ENCODE results near the gene LRRC37A.
"Not testable (repeated sequence)": the region's sequence is repeated elsewhere in the genome, so short reads cannot be mapped to it uniquely, and the experiment has no call there.

LRRC37A gene

GRCh38 chr17:46290906-46291546 lies 3.9 kb upstream of the LRRC37A start:
- not testable (repeated sequence) for H3K9me3 ChIP-seq (ENCODE audit: insufficient read depth, low read depth, low read length); H3K4me1 ChIP-seq (ENCODE audit: insufficient read depth, low read length); H3K9ac ChIP-seq (ENCODE audit: low read depth, low read length); H3K36me3 ChIP-seq (ENCODE audit: insufficient read depth, low read length); H3K27me3 ChIP-seq (ENCODE audit: insufficient read depth, low read length); H3K27ac ChIP-seq (ENCODE audit: low read depth, low read length); H3K4me3 ChIP-seq (ENCODE audit: low read length)
- 90% methylated on average over 3 of the region's 4 CpGs for WGBS

GRCh38 chr17:46291618-46292017 lies 3.3 kb upstream of the LRRC37A start:
- H3K36me3 ChIP-seq (ENCODE audit: insufficient read depth, low read length); H3K9ac ChIP-seq (ENCODE audit: low read depth, low read length); H3K9me3 ChIP-seq (ENCODE audit: insufficient read depth, low read depth, low read length); H3K27ac ChIP-seq (ENCODE audit: low read depth, low read length); H3K4me3 ChIP-seq (ENCODE audit: low read length); H3K4me1 ChIP-seq (ENCODE audit: insufficient read depth, low read length); H3K27me3 ChIP-seq (ENCODE audit: insufficient read depth, low read length): not testable (repeated sequence)
- WGBS = 100% methylated on average over 6 of the region's 8 CpGs

GRCh38 chr17:46341220-46341619 lies 46.3 kb downstream of the LRRC37A start:
- H3K36me3 ChIP-seq (ENCODE audit: insufficient read depth, low read length); H3K9me3 ChIP-seq (ENCODE audit: insufficient read depth, low read depth, low read length); H3K4me3 ChIP-seq (ENCODE audit: low read length); H3K27me3 ChIP-seq (ENCODE audit: insufficient read depth, low read length); H3K4me1 ChIP-seq (ENCODE audit: insufficient read depth, low read length); H3K27ac ChIP-seq (ENCODE audit: low read depth, low read length); H3K9ac ChIP-seq (ENCODE audit: low read depth, low read length): not testable (repeated sequence)
- WGBS = no CpG with 5 or more reads among the region's 19 CpGs

- not testable (repeated sequence) for H3K36me3 ChIP-seq (ENCODE audit: insufficient read depth, low read length); H3K9me3 ChIP-seq (ENCODE audit: insufficient read depth, low read depth, low read length); H3K27ac ChIP-seq (ENCODE audit: low read depth, low read length); H3K4me3 ChIP-seq (ENCODE audit: low read length); H3K27me3 ChIP-seq (ENCODE audit: insufficient read depth, low read length); H3K4me1 ChIP-seq (ENCODE audit: insufficient read depth, low read length); H3K9ac ChIP-seq (ENCODE audit: low read depth, low read length)
- no CpG with 5 or more reads among the region's 3 CpGs for WGBS
Observed at GRCh38 chr17:46342131-46342530, 47.2 kb downstream of the LRRC37A start.

- not testable (repeated sequence) for H3K4me3 ChIP-seq (ENCODE audit: low read length); H3K27ac ChIP-seq (ENCODE audit: low read depth, low read length); H3K9me3 ChIP-seq (ENCODE audit: insufficient read depth, low read depth, low read length); H3K9ac ChIP-seq (ENCODE audit: low read depth, low read length); H3K36me3 ChIP-seq (ENCODE audit: insufficient read depth, low read length); H3K27me3 ChIP-seq (ENCODE audit: insufficient read depth, low read length); H3K4me1 ChIP-seq (ENCODE audit: insufficient read depth, low read length)
- no CpG with 5 or more reads among the region's 2 CpGs for WGBS
Observed at GRCh38 chr17:46348345-46348744, 53.4 kb downstream of the LRRC37A start.

- no CpG with 5 or more reads among the region's 1 CpG for WGBS
- not testable (repeated sequence) for H3K9me3 ChIP-seq (ENCODE audit: insufficient read depth, low read depth, low read length); H3K4me3 ChIP-seq (ENCODE audit: low read length); H3K27me3 ChIP-seq (ENCODE audit: insufficient read depth, low read length); H3K27ac ChIP-seq (ENCODE audit: low read depth, low read length); H3K4me1 ChIP-seq (ENCODE audit: insufficient read depth, low read length); H3K9ac ChIP-seq (ENCODE audit: low read depth, low read length); H3K36me3 ChIP-seq (ENCODE audit: insufficient read depth, low read length)
Observed at GRCh38 chr17:46349060-46349459, 54.1 kb downstream of the LRRC37A start.

- not testable (repeated sequence) for H3K4me1 ChIP-seq (ENCODE audit: insufficient read depth, low read length)
- no CpG with 5 or more reads among the region's 4 CpGs for WGBS
Observed at GRCh38 chr17:46353856-46354255, 58.9 kb downstream of the LRRC37A start.

GRCh38 chr17:46361145-46361735 lies 66.3 kb downstream of the LRRC37A start:
- no CpG with 5 or more reads among the region's 42 CpGs for WGBS
- H3K4me1 ChIP-seq (ENCODE audit: insufficient read depth, low read length); H3K36me3 ChIP-seq (ENCODE audit: insufficient read depth, low read length); H3K9ac ChIP-seq (ENCODE audit: low read depth, low read length); H3K27ac ChIP-seq (ENCODE audit: low read depth, low read length); H3K4me3 ChIP-seq (ENCODE audit: low read length); H3K27me3 ChIP-seq (ENCODE audit: insufficient read depth, low read length); H3K9me3 ChIP-seq (ENCODE audit: insufficient read depth, low read depth, low read length): not testable (repeated sequence)

More at GRCh38 chr17:46353856-46354255, 58.9 kb downstream of the LRRC37A start:
- H3K27me3 ChIP-seq (ENCODE audit: insufficient read depth, low read length); H3K9me3 ChIP-seq (ENCODE audit: insufficient read depth, low read depth, low read length); H3K27ac ChIP-seq (ENCODE audit: low read depth, low read length); H3K36me3 ChIP-seq (ENCODE audit: insufficient read depth, low read length); H3K9ac ChIP-seq (ENCODE audit: low read depth, low read length); H3K4me3 ChIP-seq (ENCODE audit: low read length): not testable (repeated sequence)

- not testable (repeated sequence) for H3K4me1 ChIP-seq (ENCODE audit: insufficient read depth, low read length); H3K9me3 ChIP-seq (ENCODE audit: insufficient read depth, low read depth, low read length); H3K27ac ChIP-seq (ENCODE audit: low read depth, low read length); H3K36me3 ChIP-seq (ENCODE audit: insufficient read depth, low read length); H3K27me3 ChIP-seq (ENCODE audit: insufficient read depth, low read length); H3K4me3 ChIP-seq (ENCODE audit: low read length); H3K9ac ChIP-seq (ENCODE audit: low read depth, low read length)
- no CpG with 5 or more reads among the region's 22 CpGs for WGBS
Observed at GRCh38 chr17:46361755-46362154, 66.8 kb downstream of the LRRC37A start, which contains the start of gene ARL17B. ARL17B (minus strand) TSS chr17:46361766; CDS start chr17:46358397, 3,369 bp downstream.

GRCh38 chr17:46367520-46367919 lies 72.6 kb downstream of the LRRC37A start:
- no CpG with 5 or more reads among the region's 3 CpGs for WGBS

GRCh38 chr17:46372236-46373229 lies 77.6 kb downstream of the LRRC37A start:
- H3K27me3 ChIP-seq (ENCODE audit: insufficient read depth, low read length); H3K4me1 ChIP-seq (ENCODE audit: insufficient read depth, low read length): not testable (repeated sequence)
- no CpG with 5 or more reads among the region's 95 CpGs for WGBS

More at GRCh38 chr17:46367520-46367919, 72.6 kb downstream of the LRRC37A start:
- H3K27me3 ChIP-seq (ENCODE audit: insufficient read depth, low read length); H3K36me3 ChIP-seq (ENCODE audit: insufficient read depth, low read length); H3K9me3 ChIP-seq (ENCODE audit: insufficient read depth, low read depth, low read length); H3K27ac ChIP-seq (ENCODE audit: low read depth, low read length); H3K4me1 ChIP-seq (ENCODE audit: insufficient read depth, low read length); H3K4me3 ChIP-seq (ENCODE audit: low read length); H3K9ac ChIP-seq (ENCODE audit: low read depth, low read length): not testable (repeated sequence)

More at GRCh38 chr17:46372236-46373229, 77.6 kb downstream of the LRRC37A start:
- H3K36me3 ChIP-seq (ENCODE audit: insufficient read depth, low read length); H3K27ac ChIP-seq (ENCODE audit: low read depth, low read length); H3K9ac ChIP-seq (ENCODE audit: low read depth, low read length); H3K4me3 ChIP-seq (ENCODE audit: low read length); H3K9me3 ChIP-seq (ENCODE audit: insufficient read depth, low read depth, low read length): not testable (repeated sequence)
